Right ventricle myocardium inferior (tissue), 1 donor: ENCODE results near the gene ZNF441. TPM values are rescaled to one million over a fixed set of nuclear protein-coding genes. Genes with fewer than 3 reads are reported as not detected.

ENCODE experiments used
- ATAC-seq: fragments of 200-7000 bp; cut with Tn5 transposase; one replicate; pipeline ENCODE4 v1.9.1; 2020; ENCODE audit warnings: mild to moderate bottlenecking, moderate library complexity
- DNase-seq: peaks from one replicate; pipeline ENCODE4 v3.0.0; 2021; ENCODE audit errors: missing footprints
- intact Hi-C: fragments of 100-400 bp; cut with DNase I; formaldehyde crosslinking; loops from one replicate; pipeline ENCODE4 v1.11.0; 2022
- long read RNA-seq: library from polyadenylated mRNA; unstranded; transcript quantifications from one replicate; pipeline ENCODE4 v2.0.0, GENCODE V29; 2021
- total RNA-seq: library from RNA; stranded (reverse); fragmentation: NEBNext Ultra II Directional; extraction: Animal tissue kit (Norgen Biotek cat#: 25700); gene quantifications from one replicate; pipeline ENCODE4 v1.2.1, GENCODE V29; 2021
- donor health status: DM: no; HTN: yes; CAD: no; lungs with severe emphysema.

The ZNF441 gene
- total RNA-seq = 4.2 TPM
- long read RNA-seq, full-length matches to known transcripts = 1 of 1 reads
- long read RNA-seq, partial matches to known transcripts = 0 of 1 reads
- long read RNA-seq, other reads (novel, unspliced or antisense) = 0 of 1 reads

DNA sequence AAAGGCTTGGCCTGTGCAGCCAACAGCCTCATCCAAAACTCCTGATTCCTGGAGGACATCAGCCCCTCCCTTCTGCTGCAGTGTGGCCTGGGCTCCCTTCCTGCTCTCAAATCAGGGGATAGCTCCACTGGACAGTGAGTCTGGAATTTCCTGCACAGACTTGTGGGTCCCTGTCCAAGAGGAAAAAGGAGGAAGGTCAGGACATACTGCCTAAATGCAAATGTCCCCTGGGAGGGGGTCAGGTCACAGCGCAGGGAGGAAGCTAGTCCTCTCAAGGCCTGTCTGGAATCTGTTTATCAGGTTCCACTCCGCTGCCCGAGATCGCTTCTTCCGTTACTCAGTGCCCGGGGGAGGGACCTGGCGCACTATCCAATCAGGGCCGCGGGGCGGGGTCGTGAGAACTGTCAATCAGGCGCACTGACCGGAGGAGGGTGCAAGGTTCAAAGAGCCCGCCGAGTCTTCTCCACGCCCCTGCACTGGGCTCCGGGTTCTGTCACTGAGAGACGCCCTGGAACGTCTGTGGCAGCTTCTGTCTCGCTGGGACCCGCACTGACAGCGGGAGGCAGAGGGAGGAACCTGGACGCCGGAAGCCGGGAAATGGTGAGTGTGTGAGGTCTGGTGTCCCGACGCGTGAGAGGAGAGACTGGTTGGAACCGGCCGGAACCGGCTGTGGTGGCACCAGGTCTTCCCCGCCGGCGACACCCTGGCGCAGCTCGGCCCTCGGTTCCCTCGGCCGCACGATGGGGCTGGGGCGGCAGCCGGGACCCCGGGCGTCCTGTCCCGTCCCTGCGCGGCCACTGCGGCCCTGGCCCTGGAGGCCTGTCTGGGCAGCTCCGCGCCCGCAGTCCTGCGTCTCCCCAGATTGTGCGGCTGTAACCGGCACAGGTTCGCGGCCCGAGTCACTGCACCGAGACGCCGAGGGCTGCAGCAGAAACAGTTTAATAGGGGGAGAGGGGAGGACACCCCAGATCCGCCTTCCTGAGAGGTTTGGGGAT lies at the start of gene ZNF441:
ZNF441 (plus strand) TSS at position 404 of the 995 bp plus-strand sequence; CDS start at position 598, 194 bp downstream.
- ATAC-seq = peak; percentile 100
- intact Hi-C loops = loop anchor here (1.0 to 10.0 kb wide), 2 partner anchors 28 to 848 kb away; partner anchors contain the start of genes ZNF490 and ZNF791
- peak; percentile 99 for DNase-seq

GRCh38 chr19:11721681-11722080 lies 45.1 kb upstream of the ZNF441 start:
- ATAC-seq (no peak), DNase-seq (no peak)
- intact Hi-C loops = no loop called here

GRCh38 chr19:11722414-11722813 lies 44.4 kb upstream of the ZNF441 start:
- ATAC-seq = no peak
- intact Hi-C loops = no loop called here

GRCh38 chr19:11729586-11729985 lies 37.2 kb upstream of the ZNF441 start:
- ATAC-seq (no peak), DNase-seq (no peak)
- intact Hi-C loops = no loop called here

More at GRCh38 chr19:11722414-11722813, 44.4 kb upstream of the ZNF441 start:
- DNase-seq = no peak

DNA sequence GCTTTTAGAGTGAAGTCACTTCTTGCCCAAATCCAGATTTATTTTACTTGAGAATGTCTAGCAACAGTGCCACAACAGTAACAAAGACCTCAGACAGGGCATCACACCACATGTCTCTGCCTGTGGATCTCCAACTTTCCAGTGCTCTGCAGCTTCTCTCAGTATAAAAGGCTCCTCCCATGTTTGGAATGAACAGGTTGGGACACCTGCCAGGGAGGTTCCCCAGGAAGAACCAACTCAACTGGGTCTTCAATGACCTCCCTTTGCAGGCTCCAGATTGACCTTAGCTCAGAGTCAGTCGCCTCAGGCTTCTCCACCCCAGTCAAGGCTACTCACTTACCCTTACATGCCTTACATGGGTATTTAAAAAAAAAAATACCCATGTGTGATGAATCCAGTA lies 31.4 kb upstream of the ZNF441 start:
- no peak for ATAC-seq
- no peak for DNase-seq
- intact Hi-C loops = no loop called here

DNA sequence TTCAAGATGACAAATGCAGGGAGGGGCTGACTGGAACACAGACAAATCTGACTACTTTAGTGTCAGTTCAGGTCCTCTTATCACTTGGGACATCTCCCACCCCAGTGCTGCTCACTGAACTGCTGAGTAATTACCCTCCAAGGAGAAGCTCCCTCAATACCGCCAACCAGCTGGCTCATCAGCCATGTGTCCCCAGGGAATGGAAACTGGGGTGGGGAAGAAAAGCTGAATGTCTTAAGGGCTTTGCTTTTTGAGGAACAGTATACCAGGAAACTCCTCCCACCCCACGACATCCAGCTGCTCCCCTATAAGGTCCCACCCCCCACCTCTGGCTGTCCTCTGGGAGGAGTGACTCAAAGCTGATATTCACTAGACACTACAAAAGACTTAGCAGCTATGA lies 30.1 kb upstream of the ZNF441 start:
- intact Hi-C loops = no loop called here
- no peak for ATAC-seq
- DNase-seq = peak; percentile 45

- DNase-seq (peak; percentile 77), ATAC-seq (peak; percentile 51)
- intact Hi-C loops = loop anchor here (1.0 kb wide), 1 partner anchor 43 kb away; no protein-coding TSS in a partner anchor
Observed at GRCh38 chr19:11737964-11738745, 28.6 kb upstream of the ZNF441 start.

GRCh38 chr19:11738746-11739620 lies 27.8 kb upstream of the ZNF441 start, which contains the start of gene ZNF823:
Gene ZNF823, minus strand, starts transcription at chr19:11738946. Its CDS starts 127 bp downstream, at chr19:11738819.
- ATAC-seq (peak; percentile 99), DNase-seq (peak; percentile 97)
- intact Hi-C loops = loop anchor here (1.0 kb wide), 2 partner anchors 27 to 44 kb away; partner anchors contain the start of gene ZNF441

DNA sequence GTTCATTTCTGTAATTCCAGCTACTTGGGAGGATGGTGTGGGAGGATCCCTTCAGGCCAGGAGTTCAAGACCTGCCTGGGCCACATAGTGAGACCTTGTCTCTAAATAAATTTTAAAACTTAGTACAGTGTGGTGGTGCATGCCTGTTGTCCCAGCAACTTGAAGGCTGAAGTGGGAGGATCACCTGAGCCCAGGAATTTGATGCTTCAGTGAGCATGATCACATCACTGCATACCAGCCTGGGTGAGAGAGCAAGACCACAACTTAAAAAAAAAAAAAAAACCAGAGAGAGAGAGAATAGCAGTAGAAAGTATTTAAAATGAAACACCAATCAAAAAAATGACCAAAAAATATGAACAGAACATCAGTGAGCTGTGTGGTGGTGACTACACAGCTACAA lies 20.9 kb upstream of the ZNF441 start:
- no peak for ATAC-seq
- DNase-seq = no peak
- intact Hi-C loops = no loop called here

DNA sequence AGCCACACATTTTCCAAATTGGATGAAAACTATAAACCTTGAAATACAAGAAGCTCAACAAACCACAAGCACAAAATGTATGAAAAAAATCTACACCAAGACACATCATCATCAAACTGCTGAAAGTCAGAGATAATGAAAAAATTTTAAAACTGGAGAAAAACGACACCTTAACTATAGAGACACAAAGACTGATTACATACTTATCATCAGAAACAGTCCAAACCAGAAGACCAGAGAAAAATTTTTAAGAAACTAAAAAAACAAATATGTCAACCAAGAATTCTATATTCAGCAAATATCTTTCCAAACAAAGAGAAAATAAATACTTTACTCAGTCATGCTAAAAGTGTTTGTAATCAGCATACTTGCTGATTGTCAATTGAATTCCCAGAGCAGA lies 19.5 kb upstream of the ZNF441 start:
- ATAC-seq (no peak), DNase-seq (no peak)
- intact Hi-C loops = no loop called here

DNA sequence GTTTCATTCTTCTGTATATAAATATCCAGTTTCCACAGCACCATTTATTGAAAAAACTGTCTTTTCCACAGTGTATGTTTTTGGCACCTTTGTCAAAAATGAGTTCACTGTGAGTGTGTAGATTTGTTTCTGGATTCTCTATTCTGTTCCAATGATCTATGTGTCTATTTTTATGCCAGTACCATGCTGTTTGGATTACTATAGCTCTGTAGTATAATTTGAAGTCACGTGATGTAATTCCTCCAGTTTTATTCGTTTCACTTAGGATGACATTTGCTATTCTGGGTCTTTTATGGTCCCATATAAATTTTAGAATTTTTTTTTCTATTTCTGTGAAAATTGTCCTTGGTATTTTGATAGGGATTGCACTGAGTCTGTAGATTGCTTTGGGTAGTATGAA lies 17.0 kb upstream of the ZNF441 start:
- ATAC-seq = no peak
- intact Hi-C loops = no loop called here

DNA sequence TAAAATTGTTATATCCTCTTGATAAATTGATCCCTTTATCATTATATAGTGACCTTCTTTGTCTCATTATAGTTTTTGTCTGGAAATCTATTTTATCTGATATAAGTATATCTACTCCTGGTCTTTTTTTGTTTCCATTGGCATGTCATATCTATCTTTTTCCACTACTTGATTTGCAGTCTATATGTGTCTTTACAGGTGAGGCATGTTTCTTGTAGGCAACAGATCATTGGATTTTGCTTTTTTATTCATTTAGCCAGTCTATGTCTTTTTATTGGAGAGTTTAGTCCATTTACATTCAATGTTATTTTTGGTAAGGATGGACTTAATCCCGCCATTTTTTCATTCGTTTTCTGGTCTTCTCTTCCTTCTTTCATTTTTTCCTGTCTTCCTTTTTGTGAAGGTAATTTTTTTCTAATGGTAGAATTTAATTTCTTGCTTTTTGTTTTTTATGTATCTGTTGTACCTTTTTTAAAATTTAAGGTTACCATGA lies 14.5 kb upstream of the ZNF441 start:
- intact Hi-C loops = no loop called here
- no peak for ATAC-seq
- no peak for DNase-seq

More for the DNA sequence above, 17.0 kb upstream of the ZNF441 start:
- no peak for DNase-seq

DNA sequence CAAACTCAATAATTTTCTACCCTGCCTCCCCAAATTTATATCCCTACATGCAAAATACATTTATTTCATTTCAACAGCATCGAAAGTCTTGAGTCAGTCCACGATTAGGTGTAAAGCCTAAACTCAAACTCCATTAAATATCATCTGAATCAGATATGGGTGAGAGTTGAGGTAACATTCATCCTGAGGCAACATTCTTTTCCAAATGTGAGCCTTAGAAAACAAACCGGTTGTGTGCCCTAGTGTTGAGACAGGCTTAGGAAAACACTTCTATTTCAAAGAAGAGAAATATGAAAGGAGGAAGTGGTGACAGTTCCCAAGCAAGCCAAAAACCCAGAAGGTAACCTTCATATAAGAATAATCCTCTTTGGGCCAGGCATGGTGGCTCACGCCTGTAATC lies 12.1 kb upstream of the ZNF441 start:
- ATAC-seq (no peak), DNase-seq (no peak)
- intact Hi-C loops = no loop called here

DNA sequence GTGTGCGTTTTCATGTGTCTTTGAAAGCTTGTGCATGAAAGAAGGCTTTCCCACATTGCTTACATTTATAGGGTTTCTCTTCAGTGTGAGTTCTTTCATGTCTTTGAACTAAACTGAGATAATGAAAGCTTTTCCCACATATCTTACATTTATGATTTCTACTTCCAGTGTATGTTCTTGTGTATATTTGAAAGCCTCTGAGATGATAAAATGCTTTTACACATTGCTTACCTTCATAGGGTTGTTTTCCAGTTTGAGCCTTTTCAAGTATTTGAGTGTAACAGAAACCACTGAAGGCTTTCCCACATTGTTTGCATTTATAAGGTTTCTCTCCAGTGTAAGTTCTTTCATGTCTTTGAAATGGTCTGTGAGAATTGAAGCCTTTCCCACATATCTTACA lies 9.8 kb upstream of the ZNF441 start:
- DNase-seq (no peak), ATAC-seq (no peak)
- intact Hi-C loops = no loop called here

GRCh38 chr19:11759805-11760204 lies 7.0 kb upstream of the ZNF441 start:
- ATAC-seq = no peak
- intact Hi-C loops = loop anchor here (10.0 kb wide), 1 partner anchor 855 kb away; the partner anchor contains the start of genes ZNF490 and ZNF791
- DNase-seq = no peak

- no peak for ATAC-seq
- no peak for DNase-seq
- intact Hi-C loops = loop anchor here (10.0 kb wide), 1 partner anchor 852 kb away; the partner anchor contains the start of genes ZNF490 and ZNF791
Observed at GRCh38 chr19:11763117-11763516, 3.7 kb upstream of the ZNF441 start.

DNA sequence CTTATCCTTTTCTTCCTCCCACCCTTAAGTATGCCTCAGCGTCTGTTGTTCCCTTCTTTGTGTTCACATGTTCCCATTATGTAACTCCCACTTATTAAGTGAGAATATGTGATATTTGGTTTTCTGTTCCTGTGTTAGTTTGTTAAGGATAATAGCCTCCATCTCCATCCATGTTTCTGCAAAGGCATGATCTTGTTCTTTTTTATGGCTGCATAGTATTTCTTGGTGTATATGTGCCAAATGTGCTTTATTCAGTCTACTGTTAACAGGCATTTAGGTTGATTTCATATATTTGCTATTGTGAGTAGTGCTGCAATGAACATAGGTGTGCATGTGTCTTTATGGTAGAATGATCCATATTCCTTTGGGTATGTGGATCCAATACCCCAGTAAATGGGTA lies 3.2 kb upstream of the ZNF441 start:
- intact Hi-C loops = loop anchor here (10.0 kb wide), 1 partner anchor 851 kb away; the partner anchor contains the start of genes ZNF490 and ZNF791
- no peak for ATAC-seq
- no peak for DNase-seq
